A673 (cell line): ENCODE measurements around the gene CELF5. TPM values are rescaled to one million over a fixed set of nuclear protein-coding genes. Genes with fewer than 3 reads are reported as not detected.

Source experiments
- total RNA-seq: library from RNA; stranded (reverse); gene quantifications from 2 replicates; pipeline ENCODE4 v1.2.3, GENCODE V29; 2021

CELF5 gene
- total RNA-seq, 1 experiment from 2014 or later, result 3.7 TPM

Other genes with a start within 250 kb of the CELF5 start
- gene TLE6, start 247.1 kb upstream of the CELF5 start, total RNA-seq, result 1.1 TPM in 1 of 2 replicates, not detected in the other
- gene TLE2, start 195.4 kb upstream of the CELF5 start, total RNA-seq, result 10.8 and 18.3 TPM in 2 replicates
- gene TLE5, start 162.2 kb upstream of the CELF5 start, total RNA-seq, result 360 and 397 TPM in 2 replicates
- gene GNA11, start 130.3 kb upstream of the CELF5 start, total RNA-seq, result 61.6 and 64.3 TPM in 2 replicates
- 0.26 TPM in 1 of 2 replicates, not detected in the other for gene GNA15, start 88.6 kb upstream of the CELF5 start, total RNA-seq
- gene S1PR4, start 45.9 kb upstream of the CELF5 start, total RNA-seq, result not detected in 2 replicates
- 104 and 122 TPM in 2 replicates for gene NCLN, start 38.7 kb upstream of the CELF5 start, total RNA-seq
- gene NFIC, start 141.9 kb downstream of the CELF5 start, total RNA-seq, result 112 and 122 TPM in 2 replicates